ENCODE measurements around the gene LMAN2. TPM values are rescaled to one million over a fixed set of nuclear protein-coding genes. Genes with fewer than 3 reads are reported as not detected.

The LMAN2 gene
- total RNA-seq, 4 donors from 2014 or later, result 144 to 179 (median 154) TPM

GRCh38 chr5:177299697-177300096, 51.8 kb downstream of the LMAN2 start:
- no peak for DNase-seq (ENCODE audit: low spot score in 2 of 2)
- Histone ChIP-seq H3K4me3 (no peak overlapping the region), H3K9me3 (no peaks in the 10 kb centered on the region), H3K27me3 (no peaks in the 10 kb centered on the region), H3K27ac (peak overlapping the region in 3 of 4 donors; percentile 32 to 64 (median 57)), H3K4me1 (peaks cover 0 to 58% (median 41%) of the 10 kb centered on the region in 4 donors), H3K36me3 (peaks cover 0 to 30% (median 2%) of the 10 kb centered on the region in 3 donors)
- WGBS, 2 donors, result 68 to 77% methylated on average over 9 of the region's 9 CpGs
- TF ChIP-seq EP300 (IDR thresholded peaks at IDR 0.05) (no peak), POLR2A (IDR thresholded peaks at IDR 0.05) (no peak), CTCF (IDR thresholded peaks at IDR 0.05) (no peak)

DNA sequence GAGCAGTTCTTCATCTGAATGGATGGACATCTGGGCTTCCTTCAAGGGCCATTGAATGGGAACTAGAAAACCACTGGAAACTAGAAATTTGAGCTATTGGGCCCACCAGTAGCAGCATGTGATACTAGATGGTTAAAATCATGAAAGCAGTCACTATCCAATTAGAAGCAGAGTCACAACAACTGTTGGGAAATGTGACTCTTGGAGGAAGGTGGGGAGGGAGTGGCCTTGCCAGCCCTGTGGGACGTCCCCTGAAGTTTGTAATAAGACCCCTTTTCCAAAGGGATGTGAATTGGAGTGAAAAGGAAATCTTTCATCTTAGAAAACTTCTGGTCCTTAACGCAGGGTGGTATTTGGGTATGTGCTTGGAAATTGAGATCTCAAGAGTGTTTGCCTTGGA, 53.5 kb downstream of the LMAN2 start:
- 70 to 72% methylated on average over 2 of the region's 2 CpGs for WGBS, 2 donors
- peaks cover 0 to 51% (median 34%) of the 10 kb centered on the region in 4 donors for H3K4me1 ChIP-seq
- DNase-seq (ENCODE audit: low spot score in 2 of 2), result no peak
- TF ChIP-seq POLR2A (IDR thresholded peaks at IDR 0.05), result no peak
- no peak for TF ChIP-seq EP300 (IDR thresholded peaks at IDR 0.05)
- no peak for TF ChIP-seq CTCF (IDR thresholded peaks at IDR 0.05)
- H3K27me3 ChIP-seq, result no peaks in the 10 kb centered on the region
- H3K36me3 ChIP-seq, result peaks cover 0 to 48% (median 15%) of the 10 kb centered on the region in 3 donors
- H3K9me3 ChIP-seq, result no peaks in the 10 kb centered on the region
- H3K4me3 ChIP-seq, result no peak overlapping the region
- H3K27ac ChIP-seq, result no peak overlapping the region

DNA sequence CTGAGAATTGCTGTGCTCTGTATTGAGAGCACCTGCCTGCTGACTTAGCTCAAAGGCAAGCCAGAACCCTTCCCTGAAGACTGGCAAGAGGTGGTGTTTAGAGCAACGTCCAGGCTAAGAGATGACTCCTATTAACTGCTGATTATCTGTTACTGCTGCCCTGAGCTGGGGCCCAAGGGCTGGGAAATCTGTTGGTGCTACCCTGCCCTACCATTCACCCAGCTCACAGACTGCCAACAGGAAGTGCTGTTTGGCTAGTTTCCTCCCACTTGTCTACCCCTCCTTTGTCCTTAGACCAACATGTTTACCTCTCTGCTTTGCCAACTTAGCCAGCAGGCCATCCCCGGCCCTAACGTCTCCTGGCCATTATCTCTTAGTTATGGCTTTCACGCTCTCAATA, 54.9 kb downstream of the LMAN2 start:
- H3K9me3 ChIP-seq, result no peaks in the 10 kb centered on the region
- no peak for TF ChIP-seq EP300 (IDR thresholded peaks at IDR 0.05)
- TF ChIP-seq CTCF (IDR thresholded peaks at IDR 0.05), result no peak
- no peak for TF ChIP-seq POLR2A (IDR thresholded peaks at IDR 0.05)
- no peak overlapping the region for H3K27ac ChIP-seq
- WGBS, 2 donors, result 50 to 56% methylated on average over 4 of the region's 4 CpGs
- H3K27me3 ChIP-seq, result no peaks in the 10 kb centered on the region
- no peak overlapping the region for H3K4me3 ChIP-seq
- peaks cover 0 to 59% (median 19%) of the 10 kb centered on the region in 3 donors for H3K36me3 ChIP-seq
- DNase-seq (ENCODE audit: low spot score in 2 of 2), result no peak
- peaks cover 0 to 37% (median 22%) of the 10 kb centered on the region in 4 donors for H3K4me1 ChIP-seq

DNA sequence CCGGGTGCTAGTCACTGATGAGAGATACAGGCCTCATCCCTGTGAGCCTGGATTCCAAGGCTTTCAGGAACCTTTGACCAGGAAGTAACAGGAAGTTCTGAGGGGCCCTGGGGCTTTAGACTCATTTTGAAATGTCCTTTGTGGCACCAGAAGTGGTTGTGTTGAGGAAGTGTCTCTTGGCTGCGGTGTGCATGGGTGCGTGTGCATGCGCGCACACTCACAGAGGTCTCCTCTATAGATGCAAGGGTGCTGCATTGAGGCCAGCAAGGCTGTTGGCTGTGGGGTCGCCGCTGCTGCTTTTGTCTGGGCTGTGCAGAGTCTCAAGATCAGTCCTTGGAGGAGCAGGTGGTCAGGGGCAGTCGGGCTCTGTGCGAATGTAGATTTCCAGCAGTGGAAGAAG, 55.5 kb downstream of the LMAN2 start:
- Histone ChIP-seq H3K36me3 (peaks cover 0 to 60% (median 19%) of the 10 kb centered on the region in 3 donors), H3K27me3 (no peaks in the 10 kb centered on the region), H3K9me3 (no peaks in the 10 kb centered on the region), H3K4me3 (no peak overlapping the region), H3K4me1 (peaks cover 0 to 31% (median 15%) of the 10 kb centered on the region in 4 donors), H3K27ac (no peak overlapping the region)
- TF ChIP-seq POLR2A (IDR thresholded peaks at IDR 0.05) (no peak), EP300 (IDR thresholded peaks at IDR 0.05) (no peak), CTCF (IDR thresholded peaks at IDR 0.05) (no peak)
- DNase-seq (ENCODE audit: low spot score in 2 of 2), result no peak
- 74 to 88% methylated on average over 5 to 9 of the region's 9 CpGs for WGBS, 2 donors

GRCh38 chr5:177294632-177295031, 56.8 kb downstream of the LMAN2 start:
- peaks cover 0 to 18% (median 5%) of the 10 kb centered on the region in 4 donors for H3K4me1 ChIP-seq
- H3K27ac ChIP-seq, result no peak overlapping the region
- H3K9me3 ChIP-seq, result no peaks in the 10 kb centered on the region
- no peak overlapping the region for H3K4me3 ChIP-seq
- H3K27me3 ChIP-seq, result no peaks in the 10 kb centered on the region
- H3K36me3 ChIP-seq, result peaks cover 0 to 69% (median 19%) of the 10 kb centered on the region in 3 donors
- TF ChIP-seq POLR2A (IDR thresholded peaks at IDR 0.05), result no peak
- TF ChIP-seq EP300 (IDR thresholded peaks at IDR 0.05), result no peak
- TF ChIP-seq CTCF (IDR thresholded peaks at IDR 0.05), result no peak
- no peak for DNase-seq (ENCODE audit: low spot score in 2 of 2)
- 97 to 100% methylated on average over 3 of the region's 3 CpGs for WGBS, 2 donors

Measured in tibial nerve (tissue), 4 donors.